GM19099 (cell line): Measurements from ENCODE around the gene CACNA1C.

Experiments used
- POLR2A ChIP-seq: IDR thresholded peaks from 3 replicates; pipeline ENCODE4 v1.6.1; 2011; ENCODE audit warnings: low read depth; ENCODE audit not compliant: insufficient read length; ENCODE audit errors: extremely low read depth

Gene CACNA1C

GRCh38 chr12:2484141-2484776 lies 431.5 kb downstream of the CACNA1C start:
- TF ChIP-seq POLR2A, result no peak

- no peak for TF ChIP-seq POLR2A
Observed at GRCh38 chr12:2485681-2486080, 432.9 kb downstream of the CACNA1C start.

GRCh38 chr12:2486796-2487195 lies 434.0 kb downstream of the CACNA1C start:
- no peak for TF ChIP-seq POLR2A

- no peak for TF ChIP-seq POLR2A
Observed at GRCh38 chr12:2487278-2487677, 434.5 kb downstream of the CACNA1C start.

- no peak for TF ChIP-seq POLR2A
Observed at GRCh38 chr12:2488131-2488530, 435.3 kb downstream of the CACNA1C start.

GRCh38 chr12:2488596-2488995 lies 435.8 kb downstream of the CACNA1C start:
- TF ChIP-seq POLR2A, result no peak

- TF ChIP-seq POLR2A, result no peak
Observed at GRCh38 chr12:2489275-2489674, 436.5 kb downstream of the CACNA1C start.

- TF ChIP-seq POLR2A, result no peak
Observed at GRCh38 chr12:2490831-2491230, 438.0 kb downstream of the CACNA1C start.

GRCh38 chr12:2492236-2492635 lies 439.4 kb downstream of the CACNA1C start:
- TF ChIP-seq POLR2A, result no peak

GRCh38 chr12:2493086-2493485 lies 440.3 kb downstream of the CACNA1C start:
- TF ChIP-seq POLR2A, result no peak

GRCh38 chr12:2494486-2495192 lies 441.9 kb downstream of the CACNA1C start:
- no peak for TF ChIP-seq POLR2A

- no peak for TF ChIP-seq POLR2A
Observed at GRCh38 chr12:2495417-2496112, 442.8 kb downstream of the CACNA1C start.

- TF ChIP-seq POLR2A, result no peak
Observed at GRCh38 chr12:2498964-2499500, 446.2 kb downstream of the CACNA1C start.

- TF ChIP-seq POLR2A, result no peak
Observed at GRCh38 chr12:2501464-2502191, 448.8 kb downstream of the CACNA1C start.

- TF ChIP-seq POLR2A, result no peak
Observed at GRCh38 chr12:2503036-2503435, 450.2 kb downstream of the CACNA1C start.
